ENCODE results near the gene CATSPERE. TPM values are rescaled to one million over a fixed set of nuclear protein-coding genes. Genes with fewer than 3 reads are reported as not detected.
A peak's percentile ranks its signal among the peaks of the same experiment; 100 is the strongest.
"Not testable (repeated sequence)": the region's sequence is repeated elsewhere in the genome, so short reads cannot be mapped to it uniquely, and the experiment has no call there.

CATSPERE gene
- total and polyA plus RNA-seq, 9 of the 15 experiments (the other 6 are each of a cell fraction or from before 2014, with no cell fraction given), result 0.06 to 0.16 (median 0.09) TPM; not detected in 3

GRCh38 chr1:244661569-244662312 lies 200.7 kb downstream of the CATSPERE start:
- H3K4me2 ChIP-seq (ENCODE audit: insufficient read depth, low read length); ATAC-seq; BruUV-seq (replicated peaks); FAIRE-seq; intact Hi-C loops (cut with micrococcal nuclease); in situ Hi-C loops (cut with MboI); H3K27me3 ChIP-seq (ENCODE audit: control insufficient read depth in 2 of 2, insufficient read depth in 2 of 2, low read length in 2 of 2); POLR2A ChIA-PET; CTCF ChIA-PET (ENCODE audit: low intra/inter-chr PET ratio); DNase-seq (ENCODE audit: extremely low read depth in 1 of 4, low spot score in 3 of 4); H3K27ac ChIP-seq (ENCODE audit: extremely low read depth, low read depth, low read length); H3K9ac ChIP-seq (ENCODE audit: insufficient read depth in 1 of 2, low read depth in 2 of 2, low read length in 2 of 2); H3K4me3 ChIP-seq; H3K9me3 ChIP-seq (replicated peaks; ENCODE audit: control insufficient read depth, insufficient read depth, low read depth, low read length); H3K9me1 ChIP-seq (ENCODE audit: control insufficient read depth, insufficient read depth, low read length); H2AFZ ChIP-seq (ENCODE audit: low read depth, low read length): not testable (repeated sequence)
- Histone ChIP-seq H3K4me1 (replicated peaks in 1 of 2; ENCODE audit: control insufficient read depth in 2 of 2, insufficient read depth in 2 of 2, low read length in 2 of 2) (peaks cover 4 to 28% of the 10 kb centered on the region in 2 experiments; a peak in 4 of 5 replicates), H4K20me1 (replicated peaks; ENCODE audit: control insufficient read depth, insufficient read depth, low read length) (peaks cover 13% of the 10 kb centered on the region; the same call in 1 of the 2 replicates), H3K36me3 (ENCODE audit: control insufficient read depth, insufficient read depth, low read length) (peaks cover 36% of the 10 kb centered on the region), H3K79me2 (ENCODE audit: control insufficient read depth, insufficient read depth, low read length) (peaks cover 86% of the 10 kb centered on the region)
- TF ChIP-seq BCOR (IDR thresholded peaks at IDR 0.05), result peak; percentile 45; the same call in 1 of the 2 replicates
- 94% methylated on average over 2 of the region's 4 CpGs for WGBS (ENCODE audit: insufficient coverage, low coverage, missing lambda C conversion rate)

GRCh38 chr1:244662599-244662998 lies 201.5 kb downstream of the CATSPERE start:
- TF ChIP-seq FOS (IDR thresholded peaks at IDR 0.05; ENCODE audit: extremely low read depth, insufficient read length) (no peak), RBM14 (IDR thresholded peaks at IDR 0.05; ENCODE audit: borderline replicate concordance, insufficient read depth, low read depth, low read length) (no peak), PRMT5 (CRISPR knock-in tag; IDR thresholded peaks at IDR 0.05) (no peak), PTBP1 (IDR thresholded peaks at IDR 0.05; ENCODE audit: low read depth, low read length) (no peak)
- CTCF ChIA-PET (ENCODE audit: low intra/inter-chr PET ratio), result no interaction called here
- FAIRE-seq (no peak), ATAC-seq (no peak), DNase-seq (ENCODE audit: extremely low read depth in 1 of 4, low spot score in 3 of 4) (no peak)
- H3K4me1 ChIP-seq (replicated peaks in 1 of 2; ENCODE audit: control insufficient read depth in 2 of 2, insufficient read depth in 2 of 2, low read length in 2 of 2), result peaks cover 1 to 23% of the 10 kb centered on the region in 2 experiments; a peak in 4 of 5 replicates
- no peak overlapping the region for H3K27ac ChIP-seq (ENCODE audit: extremely low read depth, low read depth, low read length)
- in situ Hi-C loops (cut with MboI), result no loop called here
- POLR2A ChIA-PET, result no interaction called here
- peaks cover 29% of the 10 kb centered on the region for H3K36me3 ChIP-seq (ENCODE audit: control insufficient read depth, insufficient read depth, low read length)
- H3K4me2 ChIP-seq (ENCODE audit: insufficient read depth, low read length), result no peak overlapping the region
- intact Hi-C loops (cut with micrococcal nuclease), result no loop called here
- no peak overlapping the region for H3K9ac ChIP-seq (ENCODE audit: insufficient read depth in 1 of 2, low read depth in 2 of 2, low read length in 2 of 2)
- no peaks in the 10 kb centered on the region for H3K27me3 ChIP-seq (ENCODE audit: control insufficient read depth in 2 of 2, insufficient read depth in 2 of 2, low read length in 2 of 2)
- H3K9me1 ChIP-seq (ENCODE audit: control insufficient read depth, insufficient read depth, low read length), result no peaks in the 10 kb centered on the region
- no peak overlapping the region for H3K4me3 ChIP-seq
- no peak overlapping the region for H2AFZ ChIP-seq (ENCODE audit: low read depth, low read length)
- no TSS peak for BruUV-seq (replicated peaks)
- H4K20me1 ChIP-seq (replicated peaks; ENCODE audit: control insufficient read depth, insufficient read depth, low read length), result peaks cover 13% of the 10 kb centered on the region; the same call in 1 of the 2 replicates
- peaks cover 86% of the 10 kb centered on the region for H3K79me2 ChIP-seq (ENCODE audit: control insufficient read depth, insufficient read depth, low read length)
- WGBS (ENCODE audit: insufficient coverage, low coverage, missing lambda C conversion rate), result 78% methylated on average over 2 of the region's 2 CpGs
- no peaks in the 10 kb centered on the region for H3K9me3 ChIP-seq (replicated peaks; ENCODE audit: control insufficient read depth, insufficient read depth, low read depth, low read length)
